NOMO-1 (cell line): ENCODE measurements around the gene SPAG6.
A peak's percentile ranks its signal among the peaks of the same experiment; 100 is the strongest.
"Not testable (repeated sequence)": the region's sequence is repeated elsewhere in the genome, so short reads cannot be mapped to it uniquely, and the experiment has no call there.

Experiments
- DNase-seq, 2 experiments: peaks; one replicate each; lab custom pipeline; 2025; ENCODE audit not compliant: unreplicated experiment in 2 of 2; lab: John Stamatoyannopoulos, UW

Gene SPAG6

GRCh38 chr10:22340329-22341189 lies 4.7 kb upstream of the SPAG6 start:
- DNase-seq: peak; percentile 55 to 57

DNA sequence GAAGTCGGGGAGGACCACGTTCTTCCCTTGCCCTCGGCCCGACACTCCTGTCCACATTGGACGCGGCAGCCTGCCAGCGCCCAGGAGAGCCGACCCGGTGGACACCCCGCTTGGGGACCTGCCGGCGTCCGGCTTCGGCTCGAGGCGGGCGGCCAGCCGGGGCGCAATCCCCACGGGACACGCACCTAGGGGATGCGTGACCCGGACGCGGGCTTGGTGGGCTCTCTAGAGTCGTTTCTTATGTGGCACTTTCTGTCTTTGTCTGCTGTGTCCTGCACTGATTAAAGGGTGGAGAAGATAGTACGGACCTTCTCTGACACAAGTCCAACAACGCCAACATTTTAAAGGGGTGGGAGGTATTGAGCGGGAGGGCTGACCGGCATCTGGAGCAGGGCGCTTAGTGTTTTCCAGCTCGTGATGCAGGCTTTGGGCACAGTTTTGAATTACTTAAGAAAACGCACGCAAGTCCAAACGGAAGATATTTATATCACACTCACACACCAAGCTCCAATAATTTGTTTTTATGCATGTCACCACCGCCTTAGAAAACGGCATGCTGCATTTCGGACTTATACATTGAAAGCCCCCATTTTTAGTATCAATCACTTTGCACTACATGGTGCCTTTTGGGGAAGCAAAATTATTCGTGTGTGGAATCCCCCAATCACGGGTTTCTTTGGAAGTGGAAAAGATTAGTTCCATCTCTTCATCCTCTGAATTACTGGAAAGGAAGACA lies 3.9 kb upstream of the SPAG6 start:
- DNase-seq: peak in 1 of 2 experiments; percentile 50

GRCh38 chr10:22341926-22342196 lies 3.4 kb upstream of the SPAG6 start:
- DNase-seq: no peak

DNA sequence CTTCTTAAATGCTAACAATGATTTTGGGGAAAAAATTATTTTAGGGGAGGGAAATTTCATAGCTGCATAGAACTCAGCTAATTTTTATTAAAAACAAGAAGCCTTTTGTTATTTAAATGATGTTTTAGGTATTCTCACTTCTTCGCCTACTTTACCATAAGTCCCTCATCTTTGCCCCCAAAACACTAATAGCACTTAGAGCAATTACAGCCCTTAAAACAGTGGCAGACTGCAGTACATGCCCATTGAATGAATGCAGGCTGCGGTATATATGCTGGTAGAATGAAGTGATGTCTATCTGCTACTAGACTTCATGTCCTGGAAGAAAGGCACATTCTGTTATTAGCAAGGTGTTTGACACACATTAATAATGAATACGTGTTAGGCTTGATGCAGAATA lies 2.9 kb upstream of the SPAG6 start:
- DNase-seq: no peak

GRCh38 chr10:22343731-22344130 lies 1.6 kb upstream of the SPAG6 start:
- no peak for DNase-seq

DNA sequence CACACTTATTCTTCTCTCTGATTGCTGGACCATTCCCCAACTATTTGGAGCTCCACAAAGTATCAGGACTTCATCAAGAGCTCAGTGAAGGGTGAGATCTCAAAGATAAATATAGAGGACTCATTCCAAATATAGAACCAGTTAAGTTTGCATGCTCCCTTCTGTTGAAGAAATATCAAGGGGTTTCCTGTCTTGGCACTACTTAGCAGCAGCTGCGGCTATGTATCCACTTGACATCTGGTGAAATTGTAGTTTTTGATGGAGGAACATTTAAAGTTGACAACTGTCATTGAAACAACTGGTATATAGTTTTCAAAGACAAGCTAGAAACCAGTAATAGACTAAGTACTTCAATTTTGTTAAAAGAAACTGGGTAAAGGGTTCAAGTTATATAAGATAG lies 1.0 kb upstream of the SPAG6 start:
- DNase-seq: no peak

DNA sequence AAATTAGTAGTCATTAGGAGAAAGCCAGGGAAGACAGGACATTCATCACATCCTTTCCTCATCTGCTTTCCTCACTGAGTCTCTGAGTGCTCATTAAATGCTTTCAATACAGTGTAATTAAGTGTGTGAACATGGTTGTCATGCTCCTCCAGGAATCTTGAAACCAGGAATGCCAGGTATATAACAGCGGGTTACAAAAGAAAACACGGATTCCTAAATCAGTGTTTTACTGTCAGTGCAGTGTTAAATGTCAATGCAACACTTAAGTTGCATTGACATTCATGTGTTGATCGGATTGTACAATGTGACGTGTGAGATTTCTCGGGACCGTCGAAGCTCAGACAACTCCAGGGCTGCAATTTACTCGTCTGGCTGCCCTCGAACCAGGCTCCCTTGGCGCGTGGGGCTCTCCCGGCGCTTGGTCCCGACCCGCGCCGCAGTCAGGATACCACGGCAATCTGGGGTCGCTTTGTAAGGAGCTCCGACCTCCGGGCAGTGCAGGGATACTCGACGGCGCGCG lies 455 bp upstream of the SPAG6 start:
- DNase-seq: no peak

GRCh38 chr10:22346096-22346661 lies 883 bp downstream of the SPAG6 start:
- no peak for DNase-seq

DNA sequence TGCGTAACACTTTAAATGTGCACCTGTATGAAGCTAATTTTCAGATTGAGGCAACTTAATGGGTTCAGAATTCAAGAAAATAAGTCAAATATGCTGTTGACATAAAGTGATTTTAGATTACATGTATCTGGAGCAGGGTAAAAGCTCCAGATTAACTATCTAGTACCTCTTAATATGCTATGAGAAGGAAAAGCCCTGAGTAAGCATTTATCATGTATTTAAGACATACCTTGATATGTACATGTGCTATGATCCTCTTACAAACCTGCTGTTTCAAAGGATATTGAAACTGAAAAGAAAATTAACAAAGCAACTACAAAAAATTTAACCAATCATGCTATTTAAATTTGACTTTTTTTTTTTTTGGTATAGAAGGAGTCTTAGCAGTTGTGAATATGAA lies 4.5 kb downstream of the SPAG6 start:
- no peak for DNase-seq

DNA sequence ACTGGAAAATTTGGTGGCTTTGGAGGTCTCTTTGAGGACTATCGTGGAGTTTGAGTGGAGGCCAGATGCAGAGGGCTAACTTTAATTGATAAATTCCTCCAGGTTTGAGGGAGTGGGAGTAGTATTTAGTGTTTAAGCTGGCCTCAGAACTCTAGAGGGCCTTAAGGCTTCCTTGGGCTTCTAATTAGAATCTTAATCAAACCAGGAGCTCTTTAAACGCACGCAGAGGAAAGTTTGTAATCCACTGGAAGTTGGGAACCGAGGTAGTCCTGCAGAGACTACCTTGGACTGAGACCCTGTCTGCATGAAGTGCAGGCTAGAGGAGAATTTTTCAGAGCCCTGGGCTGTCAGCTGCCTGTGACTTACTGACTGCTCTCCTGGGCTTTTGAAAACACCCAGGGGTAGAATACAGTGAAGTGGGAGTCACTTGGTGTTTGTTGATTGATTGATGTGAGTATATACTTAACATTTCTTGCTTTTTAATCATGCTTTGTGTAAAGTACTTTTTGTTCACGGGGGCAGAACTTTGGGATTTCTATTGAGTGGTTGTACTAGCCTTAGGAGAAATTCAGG lies 5.9 kb downstream of the SPAG6 start:
- DNase-seq: no peak

DNA sequence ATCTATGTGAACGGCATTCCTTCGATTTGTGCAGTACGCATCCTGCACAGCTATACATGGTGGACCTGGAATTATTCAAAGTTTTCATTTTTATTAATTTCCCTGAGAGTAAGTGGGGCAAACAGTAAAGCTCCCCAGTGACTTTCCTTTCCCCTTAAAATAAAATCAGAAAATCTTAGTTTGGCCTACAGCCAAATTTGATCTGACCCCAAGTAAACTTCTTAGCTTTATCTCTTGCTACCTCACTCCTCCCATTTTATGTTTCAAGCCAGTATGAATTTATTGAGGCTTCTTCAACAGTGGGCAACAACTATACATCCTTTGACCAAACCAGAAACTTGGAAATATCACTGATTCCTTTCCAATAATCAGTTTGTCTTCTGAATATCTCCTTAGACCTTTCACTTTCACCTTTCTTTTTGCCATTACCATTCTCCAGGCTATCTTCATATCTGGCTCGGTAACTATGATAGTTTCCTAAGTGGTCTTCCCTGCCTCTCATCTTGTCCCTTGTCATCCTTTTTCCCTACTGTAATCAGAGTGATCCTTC lies 11.1 kb downstream of the SPAG6 start:
- DNase-seq: no peak

DNA sequence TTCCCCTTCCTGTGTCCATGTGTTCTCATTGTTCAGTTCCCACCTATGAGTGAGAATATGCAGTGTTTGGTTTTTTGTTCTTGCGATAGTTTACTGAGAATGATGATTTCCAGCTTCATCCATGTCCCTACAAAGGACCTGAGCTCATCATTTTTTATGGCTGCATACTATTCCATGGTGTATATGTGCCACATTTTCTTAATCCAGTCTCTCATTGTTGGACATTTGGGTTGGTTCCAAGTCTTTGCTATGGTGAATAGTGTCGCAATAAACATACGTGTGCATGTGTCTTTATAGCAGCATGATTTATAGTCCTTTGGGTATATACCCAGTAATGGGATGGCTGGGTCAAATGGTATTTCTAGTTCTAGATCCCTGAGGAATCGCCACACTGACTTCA lies 12.5 kb downstream of the SPAG6 start:
- not testable (repeated sequence) for DNase-seq

DNA sequence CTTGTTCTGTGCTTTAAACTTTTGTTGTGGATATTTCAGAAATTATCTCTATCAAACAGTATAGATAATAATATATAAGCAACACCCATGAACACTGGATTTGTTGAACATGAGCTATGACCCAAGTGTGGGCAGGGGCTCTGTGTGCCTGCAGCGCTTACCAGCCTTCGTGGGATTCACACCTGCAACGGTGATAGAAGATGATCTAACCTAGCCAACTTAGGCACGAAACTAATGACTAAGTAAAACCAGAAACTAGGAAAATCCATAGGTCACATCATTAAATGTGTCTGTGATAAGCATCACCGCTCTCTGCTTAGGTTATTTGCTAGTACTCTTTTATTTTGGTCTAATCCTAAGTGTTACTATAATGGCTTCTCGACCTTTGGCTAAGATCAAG lies 18.0 kb downstream of the SPAG6 start:
- DNase-seq: no peak

GRCh38 chr10:22364407-22365140 lies 19.3 kb downstream of the SPAG6 start:
- DNase-seq: no peak

DNA sequence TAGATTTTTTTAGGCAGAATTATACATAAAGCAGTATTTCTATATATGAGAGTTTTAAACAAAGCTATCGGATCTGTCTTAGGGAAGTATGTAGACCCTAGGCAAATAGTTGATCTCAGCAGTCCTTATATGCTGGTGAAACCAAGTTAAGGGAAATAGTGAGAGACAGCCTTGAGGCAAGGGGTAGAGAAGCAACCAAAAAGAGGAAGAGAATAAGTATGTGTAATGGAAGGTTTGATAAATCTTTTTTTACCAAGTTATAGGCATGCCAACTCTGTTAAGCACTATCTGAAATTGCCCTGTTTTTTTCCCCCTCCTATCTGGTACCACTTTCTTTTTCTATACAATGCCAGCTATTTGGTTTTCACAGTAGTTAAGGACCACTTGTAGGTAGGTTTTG lies 19.9 kb downstream of the SPAG6 start:
- DNase-seq: peak; percentile 61 to 79

DNA sequence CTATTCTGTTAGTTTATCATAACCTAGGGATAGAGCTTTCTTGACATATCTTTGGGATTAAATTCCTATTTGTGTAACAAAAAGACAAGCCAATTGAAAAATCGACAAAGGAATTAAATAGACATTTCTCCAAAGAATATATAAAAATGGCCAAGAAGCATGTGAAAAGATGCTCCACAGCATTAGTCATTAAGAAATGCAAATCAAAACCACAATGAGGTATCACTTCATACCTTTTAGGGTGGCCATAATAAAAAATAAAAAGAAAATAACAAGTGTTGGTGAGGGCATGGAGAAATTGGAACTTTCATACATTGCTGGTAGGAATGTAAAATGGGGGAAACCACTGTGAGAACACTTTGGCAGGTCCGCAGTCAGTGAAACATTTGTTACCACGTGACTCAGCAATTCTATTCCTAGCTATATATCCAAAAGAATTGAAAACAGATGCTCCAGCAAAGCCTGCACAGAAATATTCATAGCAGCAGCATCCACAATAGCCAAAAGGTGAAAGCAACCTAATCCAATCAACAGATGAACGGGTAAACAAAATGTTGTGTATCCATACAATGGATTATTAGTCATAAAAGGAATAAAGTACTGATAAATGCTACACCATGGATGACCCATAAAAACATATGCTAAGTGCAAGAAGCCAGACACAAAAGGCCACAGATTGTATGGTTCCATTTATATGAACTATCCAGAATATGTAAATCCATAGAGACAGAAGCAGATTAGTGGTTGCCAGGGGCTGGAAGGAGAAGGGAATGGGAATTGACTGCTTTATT lies 20.5 kb downstream of the SPAG6 start:
- no peak for DNase-seq

DNA sequence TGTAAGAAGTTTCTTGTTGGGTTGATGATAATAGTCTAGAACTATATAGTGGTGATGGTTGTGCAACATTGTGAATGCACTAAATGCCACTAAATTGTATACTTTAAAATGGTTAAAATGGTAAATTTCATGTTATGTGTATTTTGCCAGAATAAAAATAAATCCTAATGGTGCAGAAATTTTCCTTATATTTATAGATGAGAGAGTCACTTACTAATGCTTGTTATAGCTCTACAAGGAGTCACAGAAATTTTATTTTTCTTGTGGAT lies 21.1 kb downstream of the SPAG6 start:
- no peak for DNase-seq

- DNase-seq: no peak
Measured at GRCh38 chr10:22366771-22367170, 21.5 kb downstream of the SPAG6 start.

DNA sequence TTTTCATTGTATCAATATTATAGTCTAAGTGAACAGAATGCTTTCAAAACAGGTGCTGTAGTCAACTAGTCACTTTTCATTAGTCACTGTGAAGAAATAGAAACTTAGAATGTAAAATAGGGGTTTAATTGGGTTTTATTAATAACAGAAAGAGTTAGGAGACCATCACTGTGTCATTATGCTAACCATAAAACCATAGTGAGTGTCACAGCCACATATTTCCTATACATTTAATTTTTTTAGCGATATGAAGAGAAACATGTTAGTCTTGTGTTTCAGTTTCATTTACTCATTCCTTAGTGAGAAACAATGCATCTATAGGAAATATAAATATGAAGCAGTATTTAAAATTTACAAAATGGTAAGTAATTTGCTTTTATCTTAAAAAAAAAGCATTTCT lies 22.2 kb downstream of the SPAG6 start:
- DNase-seq: no peak

GRCh38 chr10:22368402-22368801 lies 23.1 kb downstream of the SPAG6 start:
- no peak for DNase-seq
